Measurements from ENCODE around the gene FOS.

GRCh38 chr14:75258803-75259509 lies 19.7 kb upstream of the FOS start:
- TF ChIP-seq CTCF (IDR thresholded peaks at IDR 0.05) (no peak), EZH2 (IDR thresholded peaks at IDR 0.05) (no peak)

Measured in neural progenitor cell (in vitro differentiated cells).